Stimulated activated CD8-positive, alpha-beta memory T cell treated with anti-CD3 and anti-CD28 coated beads, Interleukin-7, amount 100 ng/mL, for 24 hours (primary cell): Measurements from ENCODE around the gene EID1.
"Not testable (repeated sequence)": the region's sequence is repeated elsewhere in the genome, so short reads cannot be mapped to it uniquely, and the experiment has no call there.

Experiments used
- DNase-seq: peaks from one replicate; pipeline ENCODE4 v3.0.0-alpha.2; 2020; ENCODE audit warnings: low read depth

Gene EID1

DNA sequence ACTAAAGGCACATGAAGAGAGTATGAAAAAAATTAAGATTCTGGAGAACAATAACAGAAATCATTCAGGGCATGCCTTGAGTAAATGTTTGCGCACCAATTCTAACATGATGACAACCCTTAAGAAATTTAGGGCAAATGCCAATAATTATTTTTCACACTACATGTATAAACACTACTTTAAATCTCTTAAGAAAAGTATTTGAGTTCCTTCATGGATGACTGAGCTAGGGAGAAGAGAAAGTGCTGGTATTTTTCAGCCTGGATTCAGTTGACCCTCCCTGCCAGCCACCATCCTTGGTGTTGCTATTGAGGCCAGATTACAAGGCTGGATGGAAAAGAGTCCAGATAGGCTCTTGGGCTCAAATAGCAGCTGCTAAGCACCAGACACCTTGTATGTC, 8.0 kb upstream of the EID1 start:
- DNase-seq: no peak

DNA sequence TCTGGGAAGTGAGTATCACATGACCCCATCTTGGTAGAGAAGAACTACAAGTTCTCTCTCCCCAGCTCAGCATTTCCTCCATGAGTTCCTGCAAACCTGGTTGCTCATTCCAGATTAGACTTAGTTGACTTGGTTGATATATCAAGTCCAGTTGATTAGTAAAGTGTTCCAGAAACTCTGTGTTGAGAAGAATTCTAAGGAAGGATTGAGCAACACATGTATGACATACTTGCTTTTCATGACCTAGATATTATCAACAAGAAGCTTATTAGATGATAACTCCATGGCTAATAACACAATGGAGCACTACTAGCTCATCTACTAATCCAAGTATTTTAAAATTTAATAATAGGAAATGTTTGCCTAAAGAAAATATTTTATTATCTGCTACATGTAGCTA, 6.4 kb upstream of the EID1 start:
- no peak for DNase-seq

DNA sequence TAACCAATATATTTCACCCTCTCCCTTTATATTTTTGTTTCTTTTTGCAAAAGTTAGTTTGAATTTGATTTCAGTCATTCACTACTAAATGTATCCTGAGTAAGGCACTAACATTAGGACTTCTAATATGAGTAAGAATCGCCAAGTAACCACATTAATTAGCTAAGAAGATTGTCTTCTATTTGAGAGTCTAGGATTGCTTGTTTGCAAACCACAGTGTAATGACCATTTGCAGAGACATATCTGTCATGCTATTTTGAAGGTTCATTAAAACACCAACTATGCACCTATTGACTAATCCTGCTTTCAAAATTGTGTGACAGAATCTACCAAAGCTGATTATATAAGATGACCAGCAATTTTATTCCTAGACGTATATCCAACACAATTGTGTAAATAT, 5.3 kb upstream of the EID1 start:
- no peak for DNase-seq

DNA sequence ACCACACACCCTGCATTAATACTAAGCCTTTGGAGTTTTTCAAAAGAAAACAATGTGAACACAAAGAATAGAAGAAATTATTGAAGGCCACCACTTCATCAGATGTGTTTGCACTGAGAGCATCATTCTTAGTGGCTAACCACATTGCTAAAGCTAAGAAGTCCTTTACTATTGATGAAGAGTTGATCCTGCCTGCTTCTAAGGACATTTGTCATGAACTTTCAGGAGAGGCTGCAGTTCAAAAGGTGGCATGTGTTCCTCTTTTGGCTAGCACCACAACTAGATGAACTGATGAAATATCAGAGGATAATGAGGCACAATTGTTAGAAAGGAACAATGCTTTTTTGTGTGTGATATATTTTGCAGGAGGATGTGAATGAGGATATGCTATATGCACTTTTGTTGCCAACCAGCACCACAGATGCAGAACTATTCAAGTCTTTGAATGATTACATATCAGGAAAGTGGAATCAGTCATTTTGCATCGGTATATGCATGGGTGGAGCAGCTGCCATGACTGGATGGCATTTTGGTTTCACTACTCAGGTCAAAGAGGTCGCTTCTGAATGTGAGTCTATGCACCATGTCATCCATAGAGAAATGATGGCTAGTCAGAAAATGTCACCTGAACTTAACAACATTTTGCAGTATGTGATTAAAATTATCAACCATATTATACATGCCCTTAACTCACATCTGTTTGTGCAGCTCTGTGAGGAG, 2.5 kb upstream of the EID1 start:
- DNase-seq: no peak

DNA sequence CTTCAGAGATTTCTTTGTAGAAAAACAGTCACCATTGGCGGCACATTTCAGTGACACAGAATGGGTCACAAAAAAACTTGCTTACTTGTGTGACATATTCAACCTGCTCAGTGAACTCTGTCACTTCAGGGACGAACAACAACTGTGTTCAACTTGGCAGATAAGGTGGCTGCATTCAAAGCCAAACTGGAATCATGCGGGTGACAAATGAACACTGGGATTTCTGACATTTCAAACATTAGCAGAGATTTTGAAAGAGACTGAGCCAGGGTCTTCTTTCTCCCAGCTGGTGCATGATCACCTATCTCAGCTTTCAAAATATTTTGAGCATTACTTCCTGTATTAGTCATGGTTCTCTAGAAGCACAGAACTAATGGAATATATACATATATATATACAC, 1.9 kb upstream of the EID1 start:
- DNase-seq: no peak

DNA sequence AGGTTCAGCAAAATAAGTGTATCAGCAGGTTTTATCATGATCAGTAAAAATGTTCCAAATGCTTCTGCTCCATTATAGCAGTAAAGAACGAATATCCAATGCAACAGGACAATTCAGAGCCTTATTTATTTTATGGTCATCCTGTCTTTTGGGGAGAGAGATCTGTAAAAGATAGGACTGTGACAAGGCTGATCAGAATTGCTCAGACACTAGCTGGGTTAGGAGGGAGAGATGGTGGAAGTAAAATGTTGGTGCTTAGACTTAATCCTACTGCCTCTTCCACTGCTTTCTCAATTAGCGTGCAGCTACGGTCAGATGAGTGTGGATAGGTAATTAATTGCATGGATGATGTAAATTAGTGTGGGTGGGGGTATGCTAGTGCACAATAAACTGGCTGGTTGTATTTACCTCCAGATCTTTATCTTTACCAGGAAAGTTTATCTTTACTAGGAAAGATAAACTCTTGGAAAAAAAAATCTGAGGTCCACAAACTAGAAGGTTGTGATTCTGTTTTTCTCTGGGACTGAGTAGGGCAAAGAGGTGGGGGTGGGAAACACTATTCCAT, 2.2 kb downstream of the EID1 start:
- DNase-seq: no peak

DNA sequence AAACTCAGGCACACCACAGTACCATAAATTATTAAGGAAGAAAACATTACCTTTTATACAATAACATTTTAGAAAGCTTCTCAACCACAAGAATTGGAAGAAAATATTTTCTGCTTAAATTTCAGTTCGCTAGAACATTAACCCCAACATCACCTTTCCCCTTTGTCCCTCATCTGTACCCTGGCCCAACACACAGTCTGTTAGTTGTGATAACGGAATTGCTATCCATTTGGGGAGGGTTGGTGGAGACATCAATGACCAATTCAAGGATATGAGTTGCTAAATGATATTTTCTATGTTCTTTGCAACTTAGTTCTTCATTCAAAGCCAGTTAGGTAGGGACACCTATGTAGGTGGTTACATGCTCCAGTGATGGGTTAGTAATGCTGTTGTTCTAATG, 5.8 kb downstream of the EID1 start:
- DNase-seq: no peak

DNA sequence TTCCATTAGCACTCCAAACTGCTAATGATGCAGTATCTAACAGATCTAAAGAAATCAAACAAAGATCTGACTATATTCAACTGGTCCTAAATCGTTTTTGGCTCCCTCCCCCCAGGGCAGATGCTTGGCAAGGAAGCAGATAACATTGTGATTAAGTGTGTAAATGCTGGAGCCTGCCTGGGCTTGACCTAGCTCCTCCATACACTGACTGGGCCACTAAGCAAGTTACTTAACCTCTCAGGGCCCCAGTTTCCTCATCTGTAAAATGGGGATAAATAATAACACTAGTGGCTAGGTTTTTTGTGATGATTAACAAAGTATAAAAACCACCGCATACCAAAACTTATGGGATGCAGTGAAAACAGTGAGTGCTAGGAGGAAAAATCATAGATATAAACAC, 9.2 kb downstream of the EID1 start:
- no peak for DNase-seq

DNA sequence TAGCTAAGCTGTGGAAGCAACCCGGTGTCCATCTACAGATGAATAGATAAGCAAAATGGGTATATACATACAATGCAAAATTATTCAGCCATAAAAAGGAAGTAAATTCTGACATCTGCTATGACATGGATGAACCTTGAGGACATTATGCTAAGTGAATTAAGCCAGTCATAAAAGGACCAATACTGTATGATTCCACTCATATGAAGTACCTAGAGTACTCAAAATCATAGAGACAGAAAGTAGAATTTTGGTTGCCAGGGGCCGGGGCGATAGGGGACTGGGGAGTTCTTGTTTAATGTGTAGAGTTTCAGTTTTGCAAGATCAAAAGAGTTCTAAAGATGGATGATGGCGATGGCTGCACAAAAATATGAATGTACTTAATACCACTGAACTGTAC, 10.3 kb downstream of the EID1 start:
- DNase-seq: no peak

DNA sequence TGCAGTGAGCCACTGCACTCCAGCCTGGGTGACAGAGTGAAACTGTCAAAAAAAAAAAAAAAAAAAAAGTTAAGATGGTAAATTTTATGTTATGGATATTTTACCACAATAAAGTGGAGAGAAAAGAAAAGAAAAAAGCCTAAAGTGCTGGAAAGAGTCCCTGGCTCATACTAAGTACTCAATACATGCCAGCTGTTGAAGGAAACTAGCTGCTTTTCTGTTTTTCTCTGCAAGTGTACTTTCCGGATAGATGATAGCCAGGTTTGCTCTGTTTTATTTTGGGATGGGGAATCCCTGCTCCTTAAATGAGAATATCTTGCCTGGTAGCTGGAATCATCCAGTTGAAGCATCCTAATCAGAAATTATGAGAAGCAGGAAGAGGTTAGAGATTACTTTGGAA, 10.9 kb downstream of the EID1 start:
- DNase-seq: no peak

DNA sequence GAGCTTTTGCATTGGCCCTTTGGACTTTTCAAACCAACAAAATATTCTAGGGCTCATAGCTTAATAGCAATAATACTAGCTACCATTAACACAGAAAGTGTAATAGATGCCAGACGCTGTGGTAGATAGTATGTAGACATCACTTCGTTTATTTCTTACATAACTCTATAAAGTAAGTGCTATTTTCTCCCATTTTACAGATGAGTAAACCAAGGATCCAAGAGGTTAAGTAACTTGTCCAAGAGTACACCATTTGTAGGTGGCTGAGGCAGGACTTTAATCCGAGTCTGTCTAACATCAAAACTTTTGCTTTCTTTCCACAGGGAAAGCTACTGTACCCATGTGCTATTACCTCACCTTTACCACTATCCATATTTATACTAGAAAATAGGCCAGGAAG, 12.0 kb downstream of the EID1 start:
- DNase-seq: no peak

DNA sequence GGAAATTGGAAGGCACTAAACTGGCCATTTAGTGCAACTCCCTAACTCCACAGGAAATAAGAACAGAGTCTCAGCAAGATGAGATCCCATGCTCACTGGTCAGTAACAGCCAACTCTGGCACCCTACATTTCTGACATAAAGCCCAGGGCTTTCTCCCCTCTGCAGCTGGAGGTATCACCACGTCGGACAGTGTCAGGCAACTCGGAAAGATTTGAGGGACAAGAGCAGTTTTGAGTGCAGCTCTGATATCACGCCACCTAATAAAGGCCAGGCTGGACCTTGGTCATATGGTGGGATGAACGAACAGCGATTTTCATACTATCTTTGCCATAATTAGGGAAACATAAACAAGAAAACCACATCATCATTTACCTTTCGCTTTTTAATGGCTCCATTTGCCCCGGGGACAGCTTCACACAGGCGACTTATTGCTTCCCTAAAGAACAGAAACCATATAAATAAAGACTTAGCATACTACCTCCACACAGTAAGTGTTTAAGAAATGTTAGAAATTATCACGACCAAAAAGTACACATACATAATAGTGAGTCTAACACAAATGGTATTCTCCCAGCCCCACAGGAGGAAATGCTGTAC, 12.5 kb downstream of the EID1 start:
- no peak for DNase-seq

DNA sequence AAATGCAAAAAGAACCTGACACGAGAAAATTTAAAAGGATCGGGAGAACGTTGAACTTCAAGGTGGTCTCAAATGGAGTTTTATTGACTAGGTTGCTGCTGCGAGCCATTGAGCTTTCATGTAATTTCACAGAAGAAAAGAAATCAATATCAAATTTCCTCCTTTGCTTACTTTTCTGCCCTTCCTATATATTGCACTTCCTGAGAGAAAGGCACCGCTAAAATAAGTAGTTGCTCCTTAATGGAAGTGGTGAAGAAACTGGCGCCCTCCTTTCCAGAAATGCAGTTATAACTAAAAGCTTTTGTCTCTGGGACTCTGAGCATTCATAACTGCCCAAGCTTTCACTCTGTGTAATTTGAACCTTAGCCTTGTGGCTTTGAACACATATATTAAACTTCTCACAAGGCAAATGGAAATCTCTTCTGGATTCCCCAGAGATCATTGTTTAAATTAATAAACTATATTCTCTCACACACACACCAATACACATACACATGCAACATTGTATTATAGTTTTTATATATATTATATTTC, 13.4 kb downstream of the EID1 start:
- DNase-seq: no peak

DNA sequence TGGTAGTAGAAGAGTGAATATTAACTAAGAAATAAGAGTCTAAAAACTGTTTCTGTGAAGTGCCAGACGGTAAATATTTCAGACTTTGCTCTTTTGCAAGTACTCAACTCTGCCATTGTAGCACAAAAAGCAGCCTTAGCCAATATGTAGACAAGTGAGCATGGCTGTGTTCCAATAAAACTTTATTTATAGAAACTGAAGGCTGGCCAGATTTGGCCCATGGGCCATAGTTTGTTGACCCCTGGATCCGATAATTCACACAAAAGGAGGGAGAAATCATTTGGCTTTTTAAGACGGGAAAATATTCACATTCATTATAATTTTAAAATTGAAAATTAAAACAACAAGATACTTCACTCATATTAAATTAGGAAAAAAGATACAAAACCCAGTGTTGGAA, 15.4 kb downstream of the EID1 start:
- DNase-seq: no peak

DNA sequence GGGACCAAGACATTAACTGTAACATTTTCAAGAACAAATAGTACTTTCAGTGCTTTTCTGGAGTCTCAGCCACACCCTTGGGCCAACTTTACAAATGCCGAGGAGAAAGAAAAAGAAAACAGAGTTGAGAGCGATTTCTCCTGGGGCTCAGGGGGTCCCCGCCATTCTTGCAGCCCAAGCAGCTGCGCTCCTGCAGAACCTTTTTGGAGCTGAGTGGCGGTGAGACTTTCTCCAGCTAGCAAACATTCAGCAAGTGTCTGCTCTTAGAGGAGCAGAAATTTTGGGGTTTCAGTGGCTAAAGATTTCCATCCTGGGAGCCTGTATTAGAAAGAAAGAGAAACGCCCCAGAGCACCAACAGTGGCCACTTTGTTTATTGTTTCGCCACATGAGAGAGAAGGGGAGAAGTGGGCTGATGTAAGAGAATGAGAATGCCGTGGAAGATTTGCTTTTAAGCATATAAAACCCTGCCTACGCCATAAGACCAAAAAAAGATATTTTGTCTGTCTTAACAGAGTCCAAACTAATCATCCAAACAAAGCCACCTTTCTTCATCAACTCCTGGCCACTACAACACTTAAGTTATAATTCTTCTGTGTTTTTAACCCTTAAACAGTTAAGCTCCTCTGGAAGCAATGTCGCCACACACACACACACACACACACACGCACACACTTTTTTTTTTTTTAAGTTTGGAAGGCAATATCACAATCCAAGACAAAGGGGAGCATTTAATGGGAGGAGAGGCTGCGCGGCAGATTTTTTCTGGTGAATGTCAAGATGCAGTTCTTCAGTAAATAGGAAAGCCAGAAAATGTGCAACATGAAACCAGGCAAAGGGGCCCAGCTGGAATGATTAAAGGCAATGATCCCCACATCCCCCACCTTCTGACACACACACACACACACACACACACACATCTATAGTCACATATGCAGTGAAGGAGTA, 19.2 kb downstream of the EID1 start:
- no peak for DNase-seq

DNA sequence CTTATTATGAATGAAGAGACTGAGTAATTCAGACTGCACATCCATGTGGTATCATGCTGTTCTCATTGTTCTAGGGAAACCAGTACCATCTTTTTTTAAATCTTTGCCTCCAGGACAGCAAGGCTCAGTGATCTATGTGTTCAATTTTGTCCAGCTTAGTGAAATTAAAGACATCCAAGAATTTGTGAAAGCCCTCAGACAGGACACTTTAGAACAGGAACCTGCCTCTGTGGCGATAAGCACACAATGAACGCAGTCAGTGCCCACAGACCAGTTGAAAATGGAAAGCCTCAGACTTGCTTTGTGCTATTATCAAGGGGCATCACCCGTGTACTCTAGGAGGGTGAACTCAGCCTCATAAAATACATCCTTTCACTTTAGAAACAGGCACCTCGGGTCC, 20.1 kb downstream of the EID1 start:
- DNase-seq: no peak

DNA sequence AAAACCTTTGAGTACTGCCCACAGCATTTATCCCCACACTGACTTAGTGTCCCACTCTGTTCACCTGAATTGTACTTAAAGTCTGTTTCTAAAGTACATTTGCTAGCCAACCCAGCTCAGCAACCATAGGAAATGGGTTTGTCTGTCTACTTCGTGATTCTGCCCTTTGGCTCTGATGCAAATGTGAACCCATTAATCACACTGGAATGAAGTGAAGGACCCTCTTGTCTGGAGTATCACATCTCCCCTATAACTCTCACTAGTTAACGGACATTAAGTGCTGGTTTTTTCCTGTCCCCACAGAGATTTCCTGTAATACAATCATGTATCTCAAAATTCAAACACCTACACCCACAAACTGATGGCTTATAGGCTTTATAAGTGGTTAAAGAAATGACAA, 20.5 kb downstream of the EID1 start:
- DNase-seq: no peak

DNA sequence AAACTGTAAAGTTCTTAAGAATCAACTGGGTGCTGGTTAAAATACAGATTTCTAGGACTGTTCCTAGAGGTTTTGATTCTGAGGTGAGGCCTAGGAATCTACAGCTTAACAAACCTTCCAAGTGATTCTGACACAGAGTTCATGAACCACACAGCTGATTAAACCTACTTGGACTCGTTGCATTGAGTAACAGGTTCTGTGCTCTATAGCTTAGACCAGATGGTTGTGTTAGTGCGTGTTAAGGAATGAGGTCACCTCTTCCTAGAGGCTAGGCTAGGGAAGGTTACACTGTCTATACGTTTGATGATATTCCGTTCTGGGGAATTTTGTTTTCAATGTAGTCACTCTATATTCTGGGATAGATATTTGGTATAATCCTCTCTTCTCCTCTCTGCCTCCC, 21.9 kb downstream of the EID1 start:
- no peak for DNase-seq

DNA sequence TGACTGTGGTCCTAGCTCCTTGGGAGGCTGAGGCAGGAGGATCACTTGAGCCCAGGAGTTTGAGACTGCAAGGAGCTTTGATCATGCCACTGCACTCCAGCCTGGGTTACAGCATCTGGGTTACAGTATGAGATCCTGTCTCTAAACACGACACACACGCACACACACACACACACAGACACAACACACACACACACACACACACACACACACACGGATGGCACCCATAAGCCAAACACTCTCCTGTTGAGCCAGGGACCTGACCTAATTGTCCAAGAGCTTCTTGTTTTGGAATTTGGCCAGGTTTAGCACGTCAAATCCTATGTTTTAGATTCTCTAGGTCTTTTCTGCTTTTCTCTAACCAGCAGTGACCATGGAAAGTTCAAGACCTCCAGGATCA, 26.8 kb downstream of the EID1 start:
- no peak for DNase-seq

DNA sequence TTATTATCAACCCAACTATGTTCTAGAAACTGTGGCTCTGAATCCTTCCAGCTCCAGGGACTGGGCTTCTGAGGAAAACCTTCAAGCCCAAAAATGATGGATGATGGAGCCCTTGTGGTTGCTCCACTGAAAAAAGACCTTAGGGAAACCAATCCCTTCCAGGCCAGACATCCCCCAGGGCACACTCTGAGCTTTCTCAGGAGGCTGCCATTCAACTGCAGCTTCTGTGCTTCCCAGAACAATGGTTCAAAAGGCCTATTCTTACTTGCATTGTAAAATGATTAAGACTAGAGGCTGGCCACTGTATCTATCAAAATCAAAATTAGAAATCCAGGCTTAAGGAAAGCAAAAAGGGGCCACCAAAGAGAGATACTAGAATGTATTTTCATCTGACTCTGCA, 27.3 kb downstream of the EID1 start:
- no peak for DNase-seq

DNA sequence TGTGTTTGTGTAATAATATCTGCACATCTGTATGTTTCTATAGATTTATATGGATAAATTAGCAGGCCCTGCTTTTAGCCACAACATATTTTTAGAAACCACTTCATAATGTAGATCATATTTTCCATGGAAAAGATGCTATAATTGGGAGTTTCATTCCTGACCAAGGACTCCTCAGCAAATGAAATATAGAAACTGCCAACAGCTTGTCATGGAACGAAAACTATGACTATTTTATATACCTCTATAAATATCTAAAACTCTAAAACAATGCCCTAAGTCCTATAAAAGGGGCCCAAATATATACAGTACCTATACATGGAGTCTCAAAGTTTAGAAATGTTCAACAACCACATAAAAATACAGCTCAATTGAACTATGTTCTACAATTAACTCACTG, 27.9 kb downstream of the EID1 start:
- no peak for DNase-seq

DNA sequence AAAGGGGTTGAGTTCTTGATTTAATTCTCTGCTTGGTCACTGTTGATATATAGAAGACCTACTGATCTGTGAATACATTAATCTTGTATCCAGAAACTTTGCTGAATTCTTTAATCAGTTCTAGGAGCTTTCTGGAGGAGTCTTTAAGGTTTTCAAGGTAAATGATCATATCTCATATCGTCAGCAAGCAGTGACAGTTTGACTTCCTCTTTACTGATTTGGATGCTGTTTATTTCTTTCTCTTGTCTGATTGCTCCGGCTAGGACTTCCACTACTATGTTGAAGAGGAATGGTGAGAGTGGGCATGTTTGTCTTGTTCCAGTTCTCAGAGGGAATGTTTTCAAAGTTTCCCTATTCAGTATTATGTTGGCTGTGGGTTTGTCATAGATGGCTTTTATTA, 31.4 kb downstream of the EID1 start:
- not testable (repeated sequence) for DNase-seq

DNA sequence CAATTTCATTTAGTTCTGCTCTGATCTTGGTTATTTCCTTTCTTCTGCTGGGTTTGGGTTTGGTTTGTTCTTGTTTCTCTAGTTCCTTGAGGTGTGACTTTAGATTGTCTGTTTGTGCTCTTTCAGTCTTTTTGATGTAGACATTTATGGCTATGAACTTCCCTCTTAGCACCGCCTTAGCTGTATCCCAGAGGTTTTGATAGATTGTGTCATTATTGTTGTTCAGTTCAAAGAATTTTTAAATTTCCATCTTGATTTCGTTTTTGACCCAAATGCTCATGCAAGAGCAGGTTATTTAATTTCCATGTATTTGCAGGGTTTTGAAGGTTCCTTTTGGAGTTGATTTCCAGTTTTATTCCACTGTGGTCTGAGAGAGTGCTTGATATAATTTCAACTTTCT, 32.6 kb downstream of the EID1 start:
- not testable (repeated sequence) for DNase-seq
